Measurements from ENCODE around the gene LYRM7.

DNA sequence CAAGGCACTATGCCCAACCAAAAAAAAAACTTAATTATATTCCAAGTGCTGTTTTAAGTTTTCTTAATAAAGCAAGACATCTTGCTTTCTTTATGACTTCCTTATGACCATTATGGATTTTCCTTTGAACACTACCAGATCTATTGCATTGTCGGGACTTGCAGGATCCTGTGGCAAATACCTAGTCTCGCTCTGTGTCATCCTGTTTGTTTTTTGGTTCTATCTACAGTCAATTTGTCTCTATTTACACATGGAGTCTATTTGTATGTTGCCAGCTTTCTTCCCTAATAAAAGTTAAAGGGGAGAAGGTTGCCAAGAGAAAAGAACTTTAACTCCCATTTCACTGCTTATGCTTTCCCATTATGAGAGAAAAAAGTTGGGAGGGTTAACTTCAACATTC is 10.6 kb upstream of the LYRM7 start:
- TF ChIP-seq, protein P1, sequence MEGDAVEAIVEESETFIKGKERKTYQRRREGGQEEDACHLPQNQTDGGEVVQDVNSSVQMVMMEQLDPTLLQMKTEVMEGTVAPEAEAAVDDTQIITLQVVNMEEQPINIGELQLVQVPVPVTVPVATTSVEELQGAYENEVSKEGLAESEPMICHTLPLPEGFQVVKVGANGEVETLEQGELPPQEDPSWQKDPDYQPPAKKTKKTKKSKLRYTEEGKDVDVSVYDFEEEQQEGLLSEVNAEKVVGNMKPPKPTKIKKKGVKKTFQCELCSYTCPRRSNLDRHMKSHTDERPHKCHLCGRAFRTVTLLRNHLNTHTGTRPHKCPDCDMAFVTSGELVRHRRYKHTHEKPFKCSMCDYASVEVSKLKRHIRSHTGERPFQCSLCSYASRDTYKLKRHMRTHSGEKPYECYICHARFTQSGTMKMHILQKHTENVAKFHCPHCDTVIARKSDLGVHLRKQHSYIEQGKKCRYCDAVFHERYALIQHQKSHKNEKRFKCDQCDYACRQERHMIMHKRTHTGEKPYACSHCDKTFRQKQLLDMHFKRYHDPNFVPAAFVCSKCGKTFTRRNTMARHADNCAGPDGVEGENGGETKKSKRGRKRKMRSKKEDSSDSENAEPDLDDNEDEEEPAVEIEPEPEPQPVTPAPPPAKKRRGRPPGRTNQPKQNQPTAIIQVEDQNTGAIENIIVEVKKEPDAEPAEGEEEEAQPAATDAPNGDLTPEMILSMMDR (IDR thresholded peaks at IDR 0.05): no peak
- TF ChIP-seq POLR2AphosphoS5 (IDR thresholded peaks at IDR 0.05) (no peak), POLR2A (IDR thresholded peaks at IDR 0.05) (no peak)
